GM12865 (cell line): ENCODE measurements around the gene NDUFB7.
"Not testable (repeated sequence)": the region's sequence is repeated elsewhere in the genome, so short reads cannot be mapped to it uniquely, and the experiment has no call there.

Experiments used
- DNase-seq: peaks from one replicate; pipeline ENCODE4 v3.0.0; 2010; ENCODE audit warnings: low read depth
- H3K4me3 ChIP-seq: 2 replicates; pipeline ENCODE4 v1.5.1; 2011; ENCODE audit warnings: mild to moderate bottlenecking, low read depth, low read length, control low read depth
- TF ChIP-seq, protein P1 (sequence below): IDR thresholded peaks from 2 replicates; pipeline ENCODE4 v1.5.1; 2011; ENCODE audit warnings: low read length, control low read depth, low read depth, inconsistent platforms; ENCODE audit not compliant: insufficient read depth; ENCODE audit errors: missing control alignments

The NDUFB7 gene

DNA sequence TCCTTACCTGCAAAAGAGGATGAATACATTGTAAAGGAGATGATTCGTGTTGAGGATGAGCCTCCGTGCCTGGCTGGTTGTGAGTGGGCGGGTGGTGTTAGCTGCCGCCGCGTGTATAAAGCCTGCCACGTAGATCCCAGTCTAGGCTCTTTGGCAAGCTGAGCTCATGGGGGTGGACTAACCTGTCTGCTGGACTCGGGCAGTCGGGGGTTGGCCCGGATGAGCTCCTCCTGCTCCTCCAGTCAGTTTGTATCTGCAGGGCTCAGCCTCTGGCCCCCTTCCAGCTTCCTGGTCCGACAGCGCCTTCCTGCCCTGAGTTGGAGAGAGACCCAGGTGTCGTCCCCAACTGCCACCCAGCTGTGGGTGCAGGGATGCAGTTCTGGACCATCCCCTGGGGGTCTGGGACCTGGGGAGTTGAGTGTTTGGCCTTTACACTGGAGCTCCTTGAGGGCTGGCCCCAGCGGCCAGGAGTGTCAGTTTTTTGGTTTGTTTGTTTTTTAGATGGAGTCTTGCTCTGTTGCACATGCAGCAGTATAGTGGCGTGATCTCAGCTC, 21.6 kb downstream of the NDUFB7 start:
- no peak for DNase-seq
- TF ChIP-seq, protein P1, sequence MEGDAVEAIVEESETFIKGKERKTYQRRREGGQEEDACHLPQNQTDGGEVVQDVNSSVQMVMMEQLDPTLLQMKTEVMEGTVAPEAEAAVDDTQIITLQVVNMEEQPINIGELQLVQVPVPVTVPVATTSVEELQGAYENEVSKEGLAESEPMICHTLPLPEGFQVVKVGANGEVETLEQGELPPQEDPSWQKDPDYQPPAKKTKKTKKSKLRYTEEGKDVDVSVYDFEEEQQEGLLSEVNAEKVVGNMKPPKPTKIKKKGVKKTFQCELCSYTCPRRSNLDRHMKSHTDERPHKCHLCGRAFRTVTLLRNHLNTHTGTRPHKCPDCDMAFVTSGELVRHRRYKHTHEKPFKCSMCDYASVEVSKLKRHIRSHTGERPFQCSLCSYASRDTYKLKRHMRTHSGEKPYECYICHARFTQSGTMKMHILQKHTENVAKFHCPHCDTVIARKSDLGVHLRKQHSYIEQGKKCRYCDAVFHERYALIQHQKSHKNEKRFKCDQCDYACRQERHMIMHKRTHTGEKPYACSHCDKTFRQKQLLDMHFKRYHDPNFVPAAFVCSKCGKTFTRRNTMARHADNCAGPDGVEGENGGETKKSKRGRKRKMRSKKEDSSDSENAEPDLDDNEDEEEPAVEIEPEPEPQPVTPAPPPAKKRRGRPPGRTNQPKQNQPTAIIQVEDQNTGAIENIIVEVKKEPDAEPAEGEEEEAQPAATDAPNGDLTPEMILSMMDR = no peak
- no peak overlapping the region for H3K4me3 ChIP-seq

DNA sequence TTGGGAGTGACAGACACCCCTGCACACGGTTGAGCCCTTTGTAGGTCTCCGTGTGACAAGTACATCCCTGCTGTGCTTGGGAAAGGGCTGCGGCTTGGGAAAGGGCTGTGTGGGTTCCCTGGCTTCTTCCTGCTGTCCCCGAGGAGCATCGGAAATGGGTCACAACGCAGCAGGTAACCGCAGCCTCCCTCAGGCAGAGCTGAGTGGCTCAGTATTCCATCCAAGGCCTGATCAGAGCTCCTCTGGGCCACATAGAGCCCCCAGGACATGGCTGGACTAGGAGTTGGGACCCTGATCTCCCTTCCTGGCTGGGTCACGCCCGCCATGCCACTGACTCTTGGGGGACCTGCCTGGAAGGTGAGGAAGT, 26.2 kb downstream of the NDUFB7 start:
- no peak for DNase-seq
- H3K4me3 ChIP-seq = no peak overlapping the region
- TF ChIP-seq, protein P1 = no peak

DNA sequence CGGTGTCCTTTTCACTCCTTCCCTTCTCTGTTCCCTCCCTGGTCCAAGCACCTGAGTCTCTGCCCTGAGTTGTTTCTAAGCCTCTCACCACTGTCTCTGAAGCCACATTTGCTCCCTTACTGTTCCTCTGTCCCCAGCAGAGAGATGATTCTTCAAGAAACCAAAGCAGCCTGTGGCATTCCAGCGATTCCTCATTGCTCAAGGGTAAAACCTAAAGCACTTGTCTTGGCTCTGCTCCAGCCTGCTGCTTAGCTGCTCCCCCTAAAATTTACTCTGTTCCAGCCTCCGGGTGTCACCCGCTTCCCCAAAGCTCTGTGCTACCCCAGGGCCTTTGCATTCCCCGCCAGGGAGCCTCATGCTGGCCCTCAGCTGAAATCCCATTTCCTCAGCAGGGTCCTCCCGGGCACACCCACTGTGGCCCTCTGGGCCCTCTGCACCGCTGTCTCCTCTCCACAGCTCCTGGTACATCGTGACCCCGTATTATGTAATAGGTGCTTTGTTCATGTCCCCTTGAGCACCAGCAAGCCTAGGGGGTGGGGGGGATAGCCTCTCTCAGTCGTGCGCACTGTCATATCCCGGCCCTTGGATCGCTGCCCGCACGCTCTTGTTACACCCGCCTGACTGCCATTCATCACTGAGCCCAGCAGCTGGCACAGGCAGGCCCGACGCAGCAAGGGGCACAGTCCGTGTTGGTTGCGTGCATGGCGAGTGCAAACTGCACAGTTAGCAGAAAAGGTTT, 26.7 kb downstream of the NDUFB7 start:
- TF ChIP-seq, protein P1 = no peak
- DNase-seq = no peak
- no peak overlapping the region for H3K4me3 ChIP-seq

DNA sequence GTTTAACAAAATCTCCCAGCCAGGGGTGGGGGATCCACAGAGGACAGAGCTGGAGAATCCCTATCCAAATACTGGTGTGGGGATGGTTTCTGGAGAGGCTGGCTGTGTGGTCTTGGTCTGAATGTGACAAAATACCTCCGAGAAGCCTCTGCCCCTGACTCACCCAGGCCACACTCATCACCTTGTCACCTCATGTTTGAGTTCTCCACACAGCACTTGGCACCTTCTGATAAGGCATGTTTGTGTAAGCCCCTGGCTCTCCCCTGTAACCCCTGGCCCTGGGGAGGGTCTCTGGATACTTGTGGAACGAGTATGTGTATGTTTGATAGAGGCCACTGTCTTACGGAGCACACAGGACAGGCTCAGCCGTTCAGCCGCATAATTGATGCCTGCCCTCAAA, 27.8 kb downstream of the NDUFB7 start:
- DNase-seq = no peak
- H3K4me3 ChIP-seq = no peak overlapping the region
- TF ChIP-seq, protein P1 = no peak

DNA sequence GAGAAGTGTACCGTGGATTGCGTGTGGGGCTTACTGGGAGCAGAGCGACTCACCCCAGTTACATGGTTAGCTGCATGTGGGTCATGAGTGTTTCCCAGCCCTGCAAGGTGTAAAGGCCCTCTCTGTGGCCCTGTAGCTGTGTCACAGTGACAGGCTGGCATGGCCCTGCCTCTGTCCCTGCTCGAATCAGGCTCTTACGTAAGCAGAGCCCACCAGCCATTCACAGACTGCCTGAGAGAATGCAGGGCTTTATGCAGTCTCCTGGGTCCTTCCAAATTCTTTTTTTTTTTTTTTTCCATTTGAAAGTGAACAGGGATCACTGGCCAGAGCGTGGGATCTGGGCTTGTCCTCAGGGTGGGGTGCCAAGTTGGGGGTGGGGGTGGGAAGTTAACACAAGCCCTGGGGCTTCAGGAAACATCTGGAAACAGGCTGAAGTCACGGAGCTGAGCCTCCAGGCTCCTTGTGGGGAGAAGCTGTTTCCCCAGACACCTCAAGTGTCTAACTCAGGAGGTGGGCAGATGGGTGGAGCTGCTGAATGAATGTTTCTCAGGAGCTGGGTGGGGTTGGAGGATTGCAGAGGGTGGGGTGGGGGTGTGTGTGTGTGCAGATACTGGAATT, 29.0 kb downstream of the NDUFB7 start:
- H3K4me3 ChIP-seq = no peak overlapping the region
- DNase-seq = no peak
- TF ChIP-seq, protein P1 = no peak

DNA sequence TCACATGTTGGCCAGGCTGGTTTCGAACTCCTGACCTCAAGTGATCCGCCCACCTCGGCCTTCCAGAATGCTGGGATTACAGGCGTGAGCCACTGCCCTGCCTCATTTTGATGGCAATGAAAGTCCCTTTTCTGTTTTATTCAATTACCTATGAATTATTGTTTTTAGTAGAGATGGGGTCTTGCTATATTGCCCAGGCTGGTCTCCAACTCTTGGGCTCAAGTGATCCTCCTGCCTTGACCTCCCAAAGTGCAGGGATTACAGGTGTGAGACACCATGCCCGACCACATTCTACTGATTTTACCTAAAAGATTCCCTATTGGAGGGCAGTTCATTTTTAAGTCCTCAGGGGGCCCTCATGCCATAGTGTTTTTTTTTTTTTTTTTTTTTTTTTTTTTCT, 29.9 kb downstream of the NDUFB7 start:
- not testable (repeated sequence) for H3K4me3 ChIP-seq, DNase-seq

DNA sequence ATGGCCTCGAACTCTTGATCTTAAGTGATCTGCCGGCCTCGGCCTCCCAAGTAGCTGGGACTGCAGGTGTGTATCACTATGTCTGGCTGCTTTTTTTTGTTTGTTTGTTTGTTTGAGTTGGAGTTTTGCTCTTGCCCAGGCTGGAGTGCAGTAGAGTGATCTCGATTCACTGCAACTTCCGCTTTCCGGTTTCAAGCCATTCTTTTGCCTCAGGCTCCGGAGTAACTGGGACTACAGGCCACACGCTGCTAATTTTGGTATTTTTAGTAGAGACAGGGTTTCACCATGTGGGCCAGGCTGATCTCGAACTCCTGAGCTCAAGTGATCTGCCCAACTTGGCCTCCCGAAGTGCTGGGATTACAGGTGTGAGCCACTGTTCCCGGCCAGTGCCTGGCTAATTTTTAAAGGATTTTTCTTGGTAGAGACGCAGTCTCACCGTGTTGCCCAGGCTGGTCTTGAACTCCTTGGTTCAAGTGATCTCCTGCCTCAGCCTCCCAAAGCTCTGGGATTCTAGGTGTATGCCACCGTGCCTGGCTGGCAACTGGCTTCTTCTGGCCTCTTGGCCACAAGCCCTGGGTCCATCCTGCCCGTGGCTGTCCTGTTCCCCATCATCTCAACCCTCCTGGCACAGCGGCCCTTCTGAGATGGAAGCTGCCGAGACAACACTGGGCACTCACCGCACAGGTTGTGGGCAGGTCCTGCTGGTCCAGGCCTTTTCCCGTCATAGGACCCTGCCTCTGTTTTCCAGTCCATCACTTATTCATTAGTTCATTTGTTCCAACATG, 30.9 kb downstream of the NDUFB7 start:
- no peak for DNase-seq
- TF ChIP-seq, protein P1 = no peak

More for the DNA sequence above, 30.9 kb downstream of the NDUFB7 start:
- H3K4me3 ChIP-seq = no peak overlapping the region
